Panc1 (cell line): ENCODE measurements around the gene EREG. TPM values are rescaled to one million over a fixed set of nuclear protein-coding genes. Genes with fewer than 3 reads are reported as not detected.

Experiments
- ATAC-seq: fragments of 200-7000 bp; cut with Tn5 transposase; 2 replicates; pipeline ENCODE4 v1.9.1; 2020; ENCODE audit warnings: mild to moderate bottlenecking, moderate library complexity
- BruUV-seq: library from RNA; stranded (reverse); fragments of 400-500 nt; replicated peaks from 2 replicates; lab custom pipeline; 2021; lab: Mats Ljungman, UMichigan
- CTCF ChIA-PET: fragments of 300-600 bp; sonication (Branson Sonifier 250); formaldehyde crosslinking; loops from one replicate; lab custom pipeline; 2022; ENCODE audit warnings: antibody characterized with exemption; lab: Charles Lee
- POLR2A ChIA-PET: fragments of 300-600 bp; sonication (Branson Sonifier 250); formaldehyde crosslinking; loops from one replicate; lab custom pipeline; 2022; ENCODE audit warnings: antibody characterized with exemption; lab: Charles Lee
- DNase-seq: peaks from one replicate; pipeline ENCODE4 v3.0.0-alpha.2; 2010; ENCODE audit warnings: low read depth, low spot score
- H3K27ac ChIP-seq: 2 replicates; pipeline ENCODE4 v1.5.1; 2011; ENCODE audit warnings: mild to moderate bottlenecking, low read length, inconsistent platforms
- H3K27me3 ChIP-seq: fragments of 200-500 bp; sonication (Bioruptor generic); 2 replicates; pipeline ENCODE4 v1.6.0; 2014; ENCODE audit warnings: low read length, inconsistent platforms; ENCODE audit not compliant: control insufficient read depth, insufficient read depth
- H3K36me3 ChIP-seq: fragments of 200-500 bp; sonication (Bioruptor generic); 2 replicates; pipeline ENCODE4 v1.5.1; 2014; ENCODE audit warnings: inconsistent platforms, mild to moderate bottlenecking, low read length, moderate library complexity; ENCODE audit not compliant: control insufficient read depth, insufficient read depth
- H3K4me1 ChIP-seq: 2 replicates; pipeline ENCODE4 v1.5.1; 2011; ENCODE audit warnings: inconsistent platforms, mild to moderate bottlenecking, low read length, moderate library complexity; ENCODE audit not compliant: control insufficient read depth, insufficient read depth
- H3K4me3 ChIP-seq, 2 experiments: 2 replicates each; pipeline ENCODE4 v1.5.1; 2011 to 2012; ENCODE audit warnings: low read depth in 2 of 2, low read length in 2 of 2, mild to moderate bottlenecking in 2 of 2, inconsistent platforms in 1 of 2, moderate library complexity in 1 of 2
- H3K9me3 ChIP-seq: fragments of 200-500 bp; sonication (Bioruptor generic); 2 replicates; pipeline ENCODE4 v1.5.1; 2014; ENCODE audit warnings: low read depth, mild to moderate bottlenecking, inconsistent platforms, low read length, moderate library complexity; ENCODE audit not compliant: control insufficient read depth, insufficient read depth
- CTCF ChIP-seq: fragments of 450-650 bp; IDR thresholded peaks from 2 replicates; pipeline ENCODE4 v1.5.1; 2017; ENCODE audit warnings: mild to moderate bottlenecking
- POLR2AphosphoS5 ChIP-seq: IDR thresholded peaks from 2 replicates; pipeline ENCODE4 v1.6.1; 2012; ENCODE audit warnings: mild to moderate bottlenecking, low read depth, low read length, moderate library complexity
- REST ChIP-seq, 2 experiments: IDR thresholded peaks; 2 replicates each; pipeline ENCODE4 v1.6.1; 2011 to 2012; ENCODE audit warnings: low read depth in 2 of 2, control low read depth in 1 of 2, low read length in 1 of 2, mild to moderate bottlenecking in 1 of 2, moderate library complexity in 1 of 2; ENCODE audit not compliant: insufficient read depth in 1 of 2
- SIN3A ChIP-seq: IDR thresholded peaks from 2 replicates; pipeline ENCODE4 v1.6.1; 2012; ENCODE audit warnings: low read depth, mild to moderate bottlenecking, low read length, moderate library complexity, borderline replicate concordance; ENCODE audit not compliant: insufficient read depth
- TCF7L2 ChIP-seq: IDR thresholded peaks from 2 replicates; pipeline ENCODE4 v1.6.1; 2011; ENCODE audit warnings: mild to moderate bottlenecking, low read depth, low read length, inconsistent platforms
- in situ Hi-C: cut with HindIII; loops from 2 replicates; pipeline ENCODE4 v1.10.0; 2016; ENCODE audit warnings: low sequenced_read_pairs, low pct_unique_long_range_greater_than_20kb
- intact Hi-C: fragments of 100-400 bp; cut with micrococcal nuclease; formaldehyde crosslinking; loops from one replicate; pipeline ENCODE4 v1.10.0; 2022; ENCODE audit not compliant: unreplicated experiment
- total RNA-seq: library from RNA; stranded (reverse); gene quantifications from one replicate; pipeline ENCODE4 v1.2.1, GENCODE V29; 2021; ENCODE audit not compliant: unreplicated experiment

Gene EREG
- total RNA-seq, 1 experiment from 2014 or later = 2.1 TPM

- POLR2A ChIA-PET = no interaction called here
Measured at GRCh38 chr4:74424111-74424510, 59.2 kb downstream of the EREG start.

GRCh38 chr4:74426101-74426500, 61.2 kb downstream of the EREG start:
- Histone ChIP-seq H3K27me3 (no peaks in the 10 kb centered on the region), H3K9me3 (no peaks in the 10 kb centered on the region), H3K4me3 (no peak overlapping the region), H3K27ac (no peak overlapping the region), H3K36me3 (no peaks in the 10 kb centered on the region), H3K4me1 (no peaks in the 10 kb centered on the region; the same call in 1 of the 2 replicates)
- ATAC-seq = no peak
- BruUV-seq = no TSS peak
- CTCF ChIA-PET = no interaction called here
- POLR2A ChIA-PET = no interaction called here
- in situ Hi-C loops (no loop called here), intact Hi-C loops (no loop called here)
- no peak for DNase-seq
- TF ChIP-seq SIN3A (no peak), TCF7L2 (no peak), REST (IDR thresholded peaks at IDR 0.05; ENCODE audit: insufficient read depth in 1 of 2, low read depth in 2 of 2, low read length in 1 of 2) (no peak), CTCF (no peak), POLR2AphosphoS5 (no peak)

More at GRCh38 chr4:74424111-74424510, 59.2 kb downstream of the EREG start:
- Histone ChIP-seq H3K36me3 (no peaks in the 10 kb centered on the region), H3K4me3 (no peak overlapping the region), H3K27ac (no peak overlapping the region), H3K9me3 (no peaks in the 10 kb centered on the region), H3K27me3 (no peaks in the 10 kb centered on the region), H3K4me1 (no peaks in the 10 kb centered on the region; the same call in 1 of the 2 replicates)
- no TSS peak for BruUV-seq
- ATAC-seq (no peak), DNase-seq (no peak)
- TF ChIP-seq POLR2AphosphoS5 (no peak), TCF7L2 (no peak), CTCF (no peak), REST (IDR thresholded peaks at IDR 0.05; ENCODE audit: insufficient read depth in 1 of 2, low read depth in 2 of 2, low read length in 1 of 2) (no peak), SIN3A (no peak)
- in situ Hi-C loops (no loop called here), intact Hi-C loops (no loop called here)
- CTCF ChIA-PET = no interaction called here
